Measurements from ENCODE around the gene CNTNAP2.

DNA sequence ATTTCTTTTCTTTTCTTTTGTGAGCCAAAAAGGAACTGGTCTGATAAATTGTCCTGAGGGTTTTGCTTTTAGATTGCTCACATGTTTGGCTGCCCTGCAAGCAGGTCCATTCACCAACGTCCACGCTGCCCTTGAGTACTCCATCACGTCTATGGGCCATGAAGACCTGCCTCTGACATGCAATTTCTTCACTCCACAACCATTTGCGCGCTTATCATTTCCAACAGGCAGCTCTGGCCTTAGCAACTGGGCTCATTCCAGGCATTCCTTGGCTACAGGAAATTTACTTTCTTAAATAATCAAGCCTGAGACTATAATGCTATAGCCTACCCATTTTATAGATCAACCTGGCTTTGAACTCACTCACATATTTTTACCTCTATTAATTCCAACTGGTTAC lies 2065.7 kb downstream of the CNTNAP2 start:
- TF ChIP-seq SALL1 (CRISPR knock-in tag; IDR thresholded peaks at IDR 0.05) (no peak), TAF1 (CRISPR knock-in tag; IDR thresholded peaks at IDR 0.05) (no peak), GTF2F1 (IDR thresholded peaks at IDR 0.05; ENCODE audit: low read length) (no peak), RAD51 (IDR thresholded peaks at IDR 0.05; ENCODE audit: borderline replicate concordance) (no peak), POLR2A (IDR thresholded peaks at IDR 0.05; ENCODE audit: insufficient read depth in 1 of 2, low read depth in 2 of 2, low read length in 2 of 2) (no peak), U2AF1 (optimal IDR thresholded peaks at IDR 0.05; ENCODE audit: low read depth, low read length) (no peak)
- TF ChIP-seq, protein P1, sequence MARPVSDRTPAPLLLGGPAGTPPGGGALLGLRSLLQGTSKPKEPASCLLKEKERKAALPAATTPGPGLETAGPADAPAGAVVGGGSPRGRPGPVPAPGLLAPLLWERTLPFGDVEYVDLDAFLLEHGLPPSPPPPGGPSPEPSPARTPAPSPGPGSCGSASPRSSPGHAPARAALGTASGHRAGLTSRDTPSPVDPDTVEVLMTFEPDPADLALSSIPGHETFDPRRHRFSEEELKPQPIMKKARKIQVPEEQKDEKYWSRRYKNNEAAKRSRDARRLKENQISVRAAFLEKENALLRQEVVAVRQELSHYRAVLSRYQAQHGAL (CRISPR knock-in tag; IDR thresholded peaks at IDR 0.05; ENCODE audit: not compliant biosample characterization): no peak
- TF ChIP-seq, protein P2, sequence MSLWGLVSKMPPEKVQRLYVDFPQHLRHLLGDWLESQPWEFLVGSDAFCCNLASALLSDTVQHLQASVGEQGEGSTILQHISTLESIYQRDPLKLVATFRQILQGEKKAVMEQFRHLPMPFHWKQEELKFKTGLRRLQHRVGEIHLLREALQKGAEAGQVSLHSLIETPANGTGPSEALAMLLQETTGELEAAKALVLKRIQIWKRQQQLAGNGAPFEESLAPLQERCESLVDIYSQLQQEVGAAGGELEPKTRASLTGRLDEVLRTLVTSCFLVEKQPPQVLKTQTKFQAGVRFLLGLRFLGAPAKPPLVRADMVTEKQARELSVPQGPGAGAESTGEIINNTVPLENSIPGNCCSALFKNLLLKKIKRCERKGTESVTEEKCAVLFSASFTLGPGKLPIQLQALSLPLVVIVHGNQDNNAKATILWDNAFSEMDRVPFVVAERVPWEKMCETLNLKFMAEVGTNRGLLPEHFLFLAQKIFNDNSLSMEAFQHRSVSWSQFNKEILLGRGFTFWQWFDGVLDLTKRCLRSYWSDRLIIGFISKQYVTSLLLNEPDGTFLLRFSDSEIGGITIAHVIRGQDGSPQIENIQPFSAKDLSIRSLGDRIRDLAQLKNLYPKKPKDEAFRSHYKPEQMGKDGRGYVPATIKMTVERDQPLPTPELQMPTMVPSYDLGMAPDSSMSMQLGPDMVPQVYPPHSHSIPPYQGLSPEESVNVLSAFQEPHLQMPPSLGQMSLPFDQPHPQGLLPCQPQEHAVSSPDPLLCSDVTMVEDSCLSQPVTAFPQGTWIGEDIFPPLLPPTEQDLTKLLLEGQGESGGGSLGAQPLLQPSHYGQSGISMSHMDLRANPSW (CRISPR knock-in tag; IDR thresholded peaks at IDR 0.05; ENCODE audit: borderline replicate concordance): no peak
- TF ChIP-seq, protein P3, sequence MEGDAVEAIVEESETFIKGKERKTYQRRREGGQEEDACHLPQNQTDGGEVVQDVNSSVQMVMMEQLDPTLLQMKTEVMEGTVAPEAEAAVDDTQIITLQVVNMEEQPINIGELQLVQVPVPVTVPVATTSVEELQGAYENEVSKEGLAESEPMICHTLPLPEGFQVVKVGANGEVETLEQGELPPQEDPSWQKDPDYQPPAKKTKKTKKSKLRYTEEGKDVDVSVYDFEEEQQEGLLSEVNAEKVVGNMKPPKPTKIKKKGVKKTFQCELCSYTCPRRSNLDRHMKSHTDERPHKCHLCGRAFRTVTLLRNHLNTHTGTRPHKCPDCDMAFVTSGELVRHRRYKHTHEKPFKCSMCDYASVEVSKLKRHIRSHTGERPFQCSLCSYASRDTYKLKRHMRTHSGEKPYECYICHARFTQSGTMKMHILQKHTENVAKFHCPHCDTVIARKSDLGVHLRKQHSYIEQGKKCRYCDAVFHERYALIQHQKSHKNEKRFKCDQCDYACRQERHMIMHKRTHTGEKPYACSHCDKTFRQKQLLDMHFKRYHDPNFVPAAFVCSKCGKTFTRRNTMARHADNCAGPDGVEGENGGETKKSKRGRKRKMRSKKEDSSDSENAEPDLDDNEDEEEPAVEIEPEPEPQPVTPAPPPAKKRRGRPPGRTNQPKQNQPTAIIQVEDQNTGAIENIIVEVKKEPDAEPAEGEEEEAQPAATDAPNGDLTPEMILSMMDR (CRISPR knock-in tag; IDR thresholded peaks at IDR 0.05): no peak
- TF ChIP-seq, protein P4, sequence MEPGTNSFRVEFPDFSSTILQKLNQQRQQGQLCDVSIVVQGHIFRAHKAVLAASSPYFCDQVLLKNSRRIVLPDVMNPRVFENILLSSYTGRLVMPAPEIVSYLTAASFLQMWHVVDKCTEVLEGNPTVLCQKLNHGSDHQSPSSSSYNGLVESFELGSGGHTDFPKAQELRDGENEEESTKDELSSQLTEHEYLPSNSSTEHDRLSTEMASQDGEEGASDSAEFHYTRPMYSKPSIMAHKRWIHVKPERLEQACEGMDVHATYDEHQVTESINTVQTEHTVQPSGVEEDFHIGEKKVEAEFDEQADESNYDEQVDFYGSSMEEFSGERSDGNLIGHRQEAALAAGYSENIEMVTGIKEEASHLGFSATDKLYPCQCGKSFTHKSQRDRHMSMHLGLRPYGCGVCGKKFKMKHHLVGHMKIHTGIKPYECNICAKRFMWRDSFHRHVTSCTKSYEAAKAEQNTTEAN (CRISPR knock-in tag; conservative IDR thresholded peaks at IDR 0.05): no peak
- TF ChIP-seq, protein P5, sequence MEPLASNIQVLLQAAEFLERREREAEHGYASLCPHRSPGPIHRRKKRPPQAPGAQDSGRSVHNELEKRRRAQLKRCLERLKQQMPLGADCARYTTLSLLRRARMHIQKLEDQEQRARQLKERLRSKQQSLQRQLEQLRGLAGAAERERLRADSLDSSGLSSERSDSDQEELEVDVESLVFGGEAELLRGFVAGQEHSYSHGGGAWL (CRISPR knock-in tag; IDR thresholded peaks at IDR 0.05): no peak
